HEK293 (cell line): ENCODE data around the gene SMURF1.

Experiments
- CTCF ChIA-PET: fragments of 350-600 bp; formaldehyde crosslinking; extraction: SDS; loops from one replicate; lab custom pipeline; 2021; ENCODE audit warnings: antibody characterized with exemption; lab: Yijun Ruan, JAX
- POLR2A ChIA-PET: fragments of 300-600 bp; formaldehyde crosslinking; extraction: SDS; loops from one replicate; lab custom pipeline; 2020; ENCODE audit warnings: antibody characterized with exemption, inconsistent platforms; lab: Yijun Ruan, JAX
- H3K27ac ChIP-seq: fragments of 200-500 bp; sonication (Bioruptor generic); 2 replicates; pipeline ENCODE4 v1.5.1; 2014; ENCODE audit warnings: low read depth, low read length, control low read depth, inconsistent platforms; ENCODE audit errors: extremely low read depth
- H3K36me3 ChIP-seq, 2 experiments: fragments of 200-500 bp in 1 of 2; sonication (Bioruptor generic) in 1 of 2; 1 replicate in 1 of 2; 2 replicates in 1 of 2; pipeline ENCODE4 v1.5.1; 2014 to 2017; ENCODE audit warnings: inconsistent platforms in 2 of 2, low read length in 2 of 2; ENCODE audit not compliant: control insufficient read depth in 2 of 2, insufficient read depth in 1 of 2
- H3K4me1 ChIP-seq: fragments of 200-500 bp; sonication (Bioruptor generic); 2 replicates; pipeline ENCODE4 v1.5.1; 2014; ENCODE audit warnings: mild to moderate bottlenecking, low read length, inconsistent platforms; ENCODE audit not compliant: control insufficient read depth, insufficient read depth
- H3K4me3 ChIP-seq: 2 replicates; pipeline ENCODE4 v1.5.1; 2011; ENCODE audit warnings: low read depth, mild to moderate bottlenecking, control low read depth, low read length, moderate library complexity
- H3K9me3 ChIP-seq: fragments of 200-500 bp; sonication (Bioruptor generic); 2 replicates; pipeline ENCODE4 v1.5.1; 2014; ENCODE audit warnings: low read depth, low read length, inconsistent platforms; ENCODE audit not compliant: control insufficient read depth, insufficient read depth
- GLIS1 ChIP-seq: fragments of 450-650 bp; formaldehyde crosslinking; IDR thresholded peaks from 2 replicates; pipeline ENCODE4 v1.5.1; 2016; ENCODE audit warnings: missing biosample characterization, missing genetic modification characterization
- PRDM4 ChIP-seq: fragments of 450-650 bp; formaldehyde crosslinking; IDR thresholded peaks from 2 replicates; pipeline ENCODE4 v1.5.1; 2017; ENCODE audit warnings: missing biosample characterization, missing genetic modification characterization
- REPIN1 ChIP-seq: fragments of 450-650 bp; formaldehyde crosslinking; IDR thresholded peaks from 2 replicates; pipeline ENCODE4 v1.5.1; 2017; ENCODE audit warnings: missing biosample characterization, missing genetic modification characterization, low read depth
- SCRT1 ChIP-seq: fragments of 450-650 bp; formaldehyde crosslinking; IDR thresholded peaks from 2 replicates; pipeline ENCODE4 v1.5.1; 2016; ENCODE audit warnings: missing biosample characterization, missing genetic modification characterization, borderline replicate concordance
- SP7 ChIP-seq: fragments of 450-650 bp; formaldehyde crosslinking; IDR thresholded peaks from 2 replicates; pipeline ENCODE4 v1.5.1; 2016; ENCODE audit warnings: missing biosample characterization, missing genetic modification characterization
- ZBTB17 ChIP-seq: fragments of 450-650 bp; formaldehyde crosslinking; IDR thresholded peaks from 2 replicates; pipeline ENCODE4 v1.5.1; 2016; ENCODE audit warnings: missing biosample characterization, missing genetic modification characterization
- ZEB2 ChIP-seq: fragments of 450-650 bp; formaldehyde crosslinking; IDR thresholded peaks from 2 replicates; pipeline ENCODE4 v1.5.1; 2016; ENCODE audit warnings: missing biosample characterization, missing genetic modification characterization
- ZFP69B ChIP-seq: fragments of 450-650 bp; formaldehyde crosslinking; IDR thresholded peaks from 2 replicates; pipeline ENCODE4 v1.5.1; 2016; ENCODE audit warnings: missing biosample characterization, missing genetic modification characterization
- ZNF138 ChIP-seq: fragments of 450-650 bp; formaldehyde crosslinking; IDR thresholded peaks from 2 replicates; pipeline ENCODE4 v1.5.1; 2016; ENCODE audit warnings: missing biosample characterization, missing genetic modification characterization, borderline replicate concordance
- ZNF19 ChIP-seq: fragments of 450-650 bp; formaldehyde crosslinking; IDR thresholded peaks from 2 replicates; pipeline ENCODE4; 2016; ENCODE audit warnings: missing biosample characterization, missing genetic modification characterization, low read depth
- ZNF211 ChIP-seq: fragments of 450-650 bp; formaldehyde crosslinking; IDR thresholded peaks from 2 replicates; pipeline ENCODE4 v1.5.1; 2016; ENCODE audit warnings: low read depth, missing biosample characterization, missing genetic modification characterization
- ZNF214 ChIP-seq: fragments of 450-650 bp; formaldehyde crosslinking; IDR thresholded peaks from 2 replicates; pipeline ENCODE4 v1.5.1; 2017; ENCODE audit warnings: missing biosample characterization, mild to moderate bottlenecking, missing genetic modification characterization, borderline replicate concordance
- ZNF280C ChIP-seq: fragments of 450-650 bp; formaldehyde crosslinking; IDR thresholded peaks from 2 replicates; pipeline ENCODE4 v1.5.1; 2016; ENCODE audit warnings: missing biosample characterization, missing genetic modification characterization
- ZNF548 ChIP-seq: fragments of 450-650 bp; formaldehyde crosslinking; IDR thresholded peaks from 2 replicates; pipeline ENCODE4 v1.5.1; 2016; ENCODE audit warnings: missing biosample characterization, missing genetic modification characterization
- ZNF549 ChIP-seq: fragments of 450-650 bp; IDR thresholded peaks from 2 replicates; pipeline ENCODE4 v1.5.1; 2018; ENCODE audit warnings: missing biosample characterization, missing genetic modification characterization, mild to moderate bottlenecking, inconsistent platforms, moderate library complexity
- ZNF560 ChIP-seq: fragments of 450-650 bp; formaldehyde crosslinking; IDR thresholded peaks from 2 replicates; pipeline ENCODE4 v1.5.1; 2017; ENCODE audit warnings: missing biosample characterization, missing genetic modification characterization, borderline replicate concordance
- ZNF585B ChIP-seq: fragments of 450-650 bp; formaldehyde crosslinking; IDR thresholded peaks from 2 replicates; pipeline ENCODE4 v1.5.1; 2016; ENCODE audit warnings: missing biosample characterization, missing genetic modification characterization
- ZNF626 ChIP-seq: fragments of 450-650 bp; sonication (Bioruptor Pico); formaldehyde crosslinking; IDR thresholded peaks from 2 replicates; pipeline ENCODE4 v1.5.1; 2018; ENCODE audit warnings: missing biosample characterization, missing genetic modification characterization, inconsistent platforms
- ZNF654 ChIP-seq: fragments of 450-650 bp; formaldehyde crosslinking; IDR thresholded peaks from 2 replicates; pipeline ENCODE4 v1.5.1; 2016; ENCODE audit warnings: low read depth, missing biosample characterization, missing genetic modification characterization
- ZNF776 ChIP-seq: fragments of 450-650 bp; formaldehyde crosslinking; IDR thresholded peaks from 2 replicates; pipeline ENCODE4 v1.5.0; 2017; ENCODE audit warnings: missing biosample characterization, missing genetic modification characterization, borderline replicate concordance
- ZSCAN23 ChIP-seq: fragments of 450-650 bp; formaldehyde crosslinking; IDR thresholded peaks from 2 replicates; pipeline ENCODE4 v1.5.1; 2016; ENCODE audit warnings: missing biosample characterization, missing genetic modification characterization
- ZSCAN5A ChIP-seq: fragments of 450-650 bp; formaldehyde crosslinking; IDR thresholded peaks from 2 replicates; pipeline ENCODE4 v1.5.1; 2016; ENCODE audit warnings: missing biosample characterization, missing genetic modification characterization

SMURF1 gene

GRCh38 chr7:99156649-99157048 lies 12.7 kb upstream of the SMURF1 start:
- TF ChIP-seq ZEB2 (no peak), GLIS1 (tag by site-specific recombination) (no peak), SP7 (tag by site-specific recombination) (no peak), ZNF138 (tag by site-specific recombination) (no peak), ZSCAN23 (tag by site-specific recombination) (no peak), ZBTB17 (tag by site-specific recombination) (no peak), ZNF548 (tag by site-specific recombination) (no peak), ZNF585B (tag by site-specific recombination) (no peak), REPIN1 (tag by site-specific recombination) (no peak)

GRCh38 chr7:99155211-99155610 lies 11.3 kb upstream of the SMURF1 start:
- TF ChIP-seq REPIN1 (tag by site-specific recombination) (no peak), ZNF280C (tag by site-specific recombination) (no peak), ZNF626 (tag by site-specific recombination) (no peak), ZNF560 (tag by site-specific recombination) (no peak), ZNF211 (no peak), ZFP69B (tag by site-specific recombination) (no peak), ZNF214 (no peak), ZNF654 (no peak), SCRT1 (tag by site-specific recombination) (no peak), PRDM4 (no peak), ZNF19 (tag by site-specific recombination) (no peak), ZSCAN5A (tag by site-specific recombination) (no peak), ZNF776 (tag by site-specific recombination) (no peak), ZNF549 (no peak)
- CTCF ChIA-PET: interaction anchor here (0.6 kb wide), 1 partner anchor 106 kb away, joined by 4 read pairs; no protein-coding TSS in a partner anchor
- Histone ChIP-seq H3K9me3 (no peaks in the 10 kb centered on the region), H3K4me1 (no peaks in the 10 kb centered on the region), H3K27ac (no peak overlapping the region), H3K4me3 (no peak overlapping the region), H3K36me3 (no peaks in the 10 kb centered on the region)
- POLR2A ChIA-PET: interaction anchor here (0.7 kb wide), 1 partner anchor 132 kb away, joined by 3 read pairs; no protein-coding TSS in a partner anchor

More at GRCh38 chr7:99156649-99157048, 12.7 kb upstream of the SMURF1 start:
- Histone ChIP-seq H3K36me3 (no peaks in the 10 kb centered on the region), H3K4me3 (no peak overlapping the region), H3K9me3 (no peaks in the 10 kb centered on the region), H3K4me1 (no peaks in the 10 kb centered on the region), H3K27ac (no peak overlapping the region)
- CTCF ChIA-PET: no interaction called here
- POLR2A ChIA-PET: no interaction called here
